ENCODE data around the gene MRFAP1L1. TPM values are rescaled to one million over a fixed set of nuclear protein-coding genes. Genes with fewer than 3 reads are reported as not detected.

MRFAP1L1 gene
- total and polyA plus RNA-seq, 9 of the 15 experiments (the other 6 are each of a cell fraction or from before 2014, with no cell fraction given) = 37.6 to 111 (median 83.8) TPM

DNA sequence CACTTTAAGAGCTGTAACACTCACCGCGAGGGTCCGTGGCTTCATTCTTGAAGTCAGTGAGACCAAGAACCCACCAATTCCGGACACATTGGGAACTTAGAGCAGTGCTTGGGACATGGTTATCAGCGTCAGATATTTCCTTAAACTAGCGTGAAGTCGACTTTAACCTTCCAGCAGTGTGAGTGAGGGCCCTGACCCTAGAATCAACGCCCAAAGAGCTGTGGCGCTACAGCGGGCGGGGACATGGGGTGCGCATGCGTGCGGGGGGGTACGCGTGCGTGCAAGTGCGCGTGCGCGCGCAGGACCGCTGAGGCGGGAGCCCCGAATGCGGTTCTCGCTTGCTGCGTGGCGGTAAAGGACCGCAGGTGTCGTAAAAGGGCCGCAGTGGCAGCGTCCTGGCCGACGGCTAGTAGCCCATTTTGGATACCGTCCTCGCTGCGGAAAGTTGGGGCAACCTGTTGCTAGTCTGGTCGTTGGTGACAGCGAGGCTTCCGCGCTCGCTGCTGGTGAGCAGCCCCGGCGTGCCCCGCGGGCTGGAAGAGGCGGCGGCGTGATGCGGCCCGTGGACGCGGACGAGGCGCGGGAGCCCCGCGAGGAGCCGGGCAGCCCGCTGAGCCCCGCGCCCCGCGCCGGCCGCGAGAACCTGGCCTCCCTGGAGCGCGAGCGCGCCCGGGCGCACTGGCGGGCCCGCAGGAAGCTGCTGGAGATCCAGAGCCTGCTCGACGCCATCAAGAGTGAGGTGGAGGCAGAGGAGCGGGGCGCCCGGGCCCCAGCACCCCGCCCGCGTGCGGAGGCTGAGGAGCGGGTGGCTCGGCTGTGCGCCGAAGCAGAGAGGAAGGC is 35.8 kb downstream of the MRFAP1L1 start (continued):
- TF ChIP-seq, protein P1, sequence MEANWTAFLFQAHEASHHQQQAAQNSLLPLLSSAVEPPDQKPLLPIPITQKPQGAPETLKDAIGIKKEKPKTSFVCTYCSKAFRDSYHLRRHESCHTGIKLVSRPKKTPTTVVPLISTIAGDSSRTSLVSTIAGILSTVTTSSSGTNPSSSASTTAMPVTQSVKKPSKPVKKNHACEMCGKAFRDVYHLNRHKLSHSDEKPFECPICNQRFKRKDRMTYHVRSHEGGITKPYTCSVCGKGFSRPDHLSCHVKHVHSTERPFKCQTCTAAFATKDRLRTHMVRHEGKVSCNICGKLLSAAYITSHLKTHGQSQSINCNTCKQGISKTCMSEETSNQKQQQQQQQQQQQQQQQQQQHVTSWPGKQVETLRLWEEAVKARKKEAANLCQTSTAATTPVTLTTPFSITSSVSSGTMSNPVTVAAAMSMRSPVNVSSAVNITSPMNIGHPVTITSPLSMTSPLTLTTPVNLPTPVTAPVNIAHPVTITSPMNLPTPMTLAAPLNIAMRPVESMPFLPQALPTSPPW (CRISPR knock-in tag; IDR thresholded peaks at IDR 0.05) = peak; percentile 83
- TF ChIP-seq U2AF1 (optimal IDR thresholded peaks at IDR 0.05; ENCODE audit: low read depth, low read length) (peak; percentile 77), CC2D1A (IDR thresholded peaks at IDR 0.05) (no peak), RB1 (IDR thresholded peaks at IDR 0.05; ENCODE audit: low read depth) (peak; percentile 67), ZNF140 (CRISPR knock-in tag; IDR thresholded peaks at IDR 0.05) (no peak), SNRNP70 (optimal IDR thresholded peaks at IDR 0.05; ENCODE audit: low read depth, low read length) (no peak), ZNF134 (CRISPR knock-in tag; conservative IDR thresholded peaks at IDR 0.05) (peak; percentile 22; the same call in 1 of the 2 replicates), KAT7 (CRISPR knock-in tag; IDR thresholded peaks at IDR 0.05; ENCODE audit: borderline replicate concordance) (no peak; the same call in 1 of the 2 replicates), ZNF431 (CRISPR knock-in tag; IDR thresholded peaks at IDR 0.05) (no peak), MBD2 (IDR thresholded peaks at IDR 0.05; ENCODE audit: borderline replicate concordance, low read depth) (0 out of 2 replicates have a peak, but pooled peaks have one; percentile 16), TAF7 (tag; IDR thresholded peaks at IDR 0.05) (no peak; the same call in 1 of the 2 replicates), NFIX (CRISPR knock-in tag; IDR thresholded peaks at IDR 0.05; ENCODE audit: low read depth) (no peak), HNRNPLL (IDR thresholded peaks at IDR 0.05; ENCODE audit: low read depth, low read length, poor library complexity, severe bottlenecking) (peak; percentile 88)
- TF ChIP-seq, protein P2, sequence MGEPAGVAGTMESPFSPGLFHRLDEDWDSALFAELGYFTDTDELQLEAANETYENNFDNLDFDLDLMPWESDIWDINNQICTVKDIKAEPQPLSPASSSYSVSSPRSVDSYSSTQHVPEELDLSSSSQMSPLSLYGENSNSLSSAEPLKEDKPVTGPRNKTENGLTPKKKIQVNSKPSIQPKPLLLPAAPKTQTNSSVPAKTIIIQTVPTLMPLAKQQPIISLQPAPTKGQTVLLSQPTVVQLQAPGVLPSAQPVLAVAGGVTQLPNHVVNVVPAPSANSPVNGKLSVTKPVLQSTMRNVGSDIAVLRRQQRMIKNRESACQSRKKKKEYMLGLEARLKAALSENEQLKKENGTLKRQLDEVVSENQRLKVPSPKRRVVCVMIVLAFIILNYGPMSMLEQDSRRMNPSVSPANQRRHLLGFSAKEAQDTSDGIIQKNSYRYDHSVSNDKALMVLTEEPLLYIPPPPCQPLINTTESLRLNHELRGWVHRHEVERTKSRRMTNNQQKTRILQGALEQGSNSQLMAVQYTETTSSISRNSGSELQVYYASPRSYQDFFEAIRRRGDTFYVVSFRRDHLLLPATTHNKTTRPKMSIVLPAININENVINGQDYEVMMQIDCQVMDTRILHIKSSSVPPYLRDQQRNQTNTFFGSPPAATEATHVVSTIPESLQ (CRISPR knock-in tag; IDR thresholded peaks at IDR 0.05) = no peak; the same call in 1 of the 2 replicates
- TF ChIP-seq, protein P3, sequence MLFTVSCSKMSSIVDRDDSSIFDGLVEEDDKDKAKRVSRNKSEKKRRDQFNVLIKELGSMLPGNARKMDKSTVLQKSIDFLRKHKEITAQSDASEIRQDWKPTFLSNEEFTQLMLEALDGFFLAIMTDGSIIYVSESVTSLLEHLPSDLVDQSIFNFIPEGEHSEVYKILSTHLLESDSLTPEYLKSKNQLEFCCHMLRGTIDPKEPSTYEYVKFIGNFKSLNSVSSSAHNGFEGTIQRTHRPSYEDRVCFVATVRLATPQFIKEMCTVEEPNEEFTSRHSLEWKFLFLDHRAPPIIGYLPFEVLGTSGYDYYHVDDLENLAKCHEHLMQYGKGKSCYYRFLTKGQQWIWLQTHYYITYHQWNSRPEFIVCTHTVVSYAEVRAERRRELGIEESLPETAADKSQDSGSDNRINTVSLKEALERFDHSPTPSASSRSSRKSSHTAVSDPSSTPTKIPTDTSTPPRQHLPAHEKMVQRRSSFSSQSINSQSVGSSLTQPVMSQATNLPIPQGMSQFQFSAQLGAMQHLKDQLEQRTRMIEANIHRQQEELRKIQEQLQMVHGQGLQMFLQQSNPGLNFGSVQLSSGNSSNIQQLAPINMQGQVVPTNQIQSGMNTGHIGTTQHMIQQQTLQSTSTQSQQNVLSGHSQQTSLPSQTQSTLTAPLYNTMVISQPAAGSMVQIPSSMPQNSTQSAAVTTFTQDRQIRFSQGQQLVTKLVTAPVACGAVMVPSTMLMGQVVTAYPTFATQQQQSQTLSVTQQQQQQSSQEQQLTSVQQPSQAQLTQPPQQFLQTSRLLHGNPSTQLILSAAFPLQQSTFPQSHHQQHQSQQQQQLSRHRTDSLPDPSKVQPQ (CRISPR knock-in tag; IDR thresholded peaks at IDR 0.05; ENCODE audit: borderline replicate concordance) = no peak
- TF ChIP-seq, protein P4, sequence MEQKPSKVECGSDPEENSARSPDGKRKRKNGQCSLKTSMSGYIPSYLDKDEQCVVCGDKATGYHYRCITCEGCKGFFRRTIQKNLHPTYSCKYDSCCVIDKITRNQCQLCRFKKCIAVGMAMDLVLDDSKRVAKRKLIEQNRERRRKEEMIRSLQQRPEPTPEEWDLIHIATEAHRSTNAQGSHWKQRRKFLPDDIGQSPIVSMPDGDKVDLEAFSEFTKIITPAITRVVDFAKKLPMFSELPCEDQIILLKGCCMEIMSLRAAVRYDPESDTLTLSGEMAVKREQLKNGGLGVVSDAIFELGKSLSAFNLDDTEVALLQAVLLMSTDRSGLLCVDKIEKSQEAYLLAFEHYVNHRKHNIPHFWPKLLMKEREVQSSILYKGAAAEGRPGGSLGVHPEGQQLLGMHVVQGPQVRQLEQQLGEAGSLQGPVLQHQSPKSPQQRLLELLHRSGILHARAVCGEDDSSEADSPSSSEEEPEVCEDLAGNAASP (IDR thresholded peaks at IDR 0.05) = no peak
- TF ChIP-seq, protein P5, sequence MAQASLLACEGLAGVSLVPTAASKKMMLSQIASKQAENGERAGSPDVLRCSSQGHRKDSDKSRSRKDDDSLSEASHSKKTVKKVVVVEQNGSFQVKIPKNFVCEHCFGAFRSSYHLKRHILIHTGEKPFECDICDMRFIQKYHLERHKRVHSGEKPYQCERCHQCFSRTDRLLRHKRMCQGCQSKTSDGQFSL (CRISPR knock-in tag; IDR thresholded peaks at IDR 0.05) = no peak
- TF ChIP-seq, protein P5 (tag; IDR thresholded peaks at IDR 0.05) = no peak
